K562 treated with DMSO at 1 percent for 4 hours (cell line): Measurements from ENCODE around the gene KSR1. TPM values are rescaled to one million over a fixed set of nuclear protein-coding genes. Genes with fewer than 3 reads are reported as not detected.

Experiments used
- total RNA-seq: library from RNA; unstranded; fragments of 300-600 nt; gene quantifications from 2 replicates; pipeline ENCODE4 v1.2.3, GENCODE V29; 2022; ENCODE audit not compliant: insufficient read depth

Gene KSR1
- 44.7 and 58.8 TPM in 2 replicates for total RNA-seq

GRCh38 chr17:27455914-27456680 lies at the start of gene KSR1:
Gene KSR1, plus strand, starts transcription at chr17:27456448. Its CDS starts 196 bp downstream, at chr17:27456644.

GRCh38 chr17:27630607-27631410 lies 174.6 kb downstream of the KSR1 start, which contains the start of gene LGALS9:
Gene LGALS9, plus strand, starts transcription at chr17:27631188. Its CDS starts 78 bp downstream, at chr17:27631266.

Other genes starting within 250 kb of the KSR1 start
- gene WSB1, start 162.3 kb upstream of the KSR1 start, total RNA-seq, result 41.9 and 89.8 TPM in 2 replicates
- gene LGALS9, start 174.7 kb downstream of the KSR1 start, total RNA-seq, result 9.0 and 15.1 TPM in 2 replicates